ENCODE measurements around the gene RAD9A.

GRCh38 chr11:67400942-67401494 is 9.2 kb downstream of the RAD9A start:
- TF ChIP-seq CTCF (IDR thresholded peaks at IDR 0.05), result no peak
- no peak for TF ChIP-seq ZFX (IDR thresholded peaks at IDR 0.05; ENCODE audit: borderline replicate concordance)

Data from 22Rv1 (cell line).